ENCODE measurements around the gene GABRR1. TPM values are rescaled to one million over a fixed set of nuclear protein-coding genes. Genes with fewer than 3 reads are reported as not detected.

The GABRR1 gene
- total and polyA plus RNA-seq, 2 of the 13 experiments (the other 11 are each of a cell fraction or from before 2014, with no cell fraction given): not detected

GRCh38 chr6:89140347-89141156 lies 76.6 kb downstream of the GABRR1 start (continued):
- TF ChIP-seq ZNF142 (CRISPR knock-in tag; IDR thresholded peaks at IDR 0.05): no peak
- TF ChIP-seq, protein P1, sequence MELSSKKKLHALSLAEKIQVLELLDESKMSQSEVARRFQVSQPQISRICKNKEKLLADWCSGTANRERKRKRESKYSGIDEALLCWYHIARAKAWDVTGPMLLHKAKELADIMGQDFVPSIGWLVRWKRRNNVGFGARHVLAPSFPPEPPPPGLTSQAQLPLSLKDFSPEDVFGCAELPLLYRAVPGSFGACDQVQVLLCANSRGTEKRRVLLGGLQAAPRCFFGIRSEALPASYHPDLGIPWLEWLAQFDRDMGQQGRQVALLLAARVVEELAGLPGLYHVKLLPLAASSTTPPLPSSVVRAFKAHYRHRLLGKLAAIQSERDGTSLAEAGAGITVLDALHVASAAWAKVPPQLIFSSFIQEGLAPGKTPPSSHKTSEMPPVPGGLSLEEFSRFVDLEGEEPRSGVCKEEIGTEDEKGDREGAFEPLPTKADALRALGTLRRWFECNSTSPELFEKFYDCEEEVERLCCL (CRISPR knock-in tag; IDR thresholded peaks at IDR 0.05; ENCODE audit: borderline replicate concordance): no peak
- TF ChIP-seq ZNF205 (CRISPR knock-in tag; IDR thresholded peaks at IDR 0.05): no peak
- no peak for TF ChIP-seq SMAD3 (CRISPR knock-in tag; IDR thresholded peaks at IDR 0.05)
- TF ChIP-seq ZNF841 (CRISPR knock-in tag; IDR thresholded peaks at IDR 0.05; ENCODE audit: borderline replicate concordance): no peak
- TF ChIP-seq, protein P2, sequence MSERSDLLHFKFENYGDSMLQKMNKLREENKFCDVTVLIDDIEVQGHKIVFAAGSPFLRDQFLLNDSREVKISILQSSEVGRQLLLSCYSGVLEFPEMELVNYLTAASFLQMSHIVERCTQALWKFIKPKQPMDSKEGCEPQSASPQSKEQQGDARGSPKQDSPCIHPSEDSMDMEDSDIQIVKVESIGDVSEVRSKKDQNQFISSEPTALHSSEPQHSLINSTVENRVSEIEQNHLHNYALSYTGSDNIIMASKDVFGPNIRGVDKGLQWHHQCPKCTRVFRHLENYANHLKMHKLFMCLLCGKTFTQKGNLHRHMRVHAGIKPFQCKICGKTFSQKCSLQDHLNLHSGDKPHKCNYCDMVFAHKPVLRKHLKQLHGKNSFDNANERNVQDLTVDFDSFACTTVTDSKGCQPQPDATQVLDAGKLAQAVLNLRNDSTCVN (CRISPR knock-in tag; IDR thresholded peaks at IDR 0.05; ENCODE audit: borderline replicate concordance): no peak
- 0 out of 2 replicates have a peak, but pooled peaks have one; percentile 37 for TF ChIP-seq ZNF34 (CRISPR knock-in tag; IDR thresholded peaks at IDR 0.05; ENCODE audit: borderline replicate concordance)
- TF ChIP-seq ZNF138 (CRISPR knock-in tag; IDR thresholded peaks at IDR 0.05; ENCODE audit: low read depth): no peak
- no peak for TF ChIP-seq ATF7-NPFF (CRISPR knock-in tag; IDR thresholded peaks at IDR 0.05; ENCODE audit: low read depth)
- TF ChIP-seq, protein P3, sequence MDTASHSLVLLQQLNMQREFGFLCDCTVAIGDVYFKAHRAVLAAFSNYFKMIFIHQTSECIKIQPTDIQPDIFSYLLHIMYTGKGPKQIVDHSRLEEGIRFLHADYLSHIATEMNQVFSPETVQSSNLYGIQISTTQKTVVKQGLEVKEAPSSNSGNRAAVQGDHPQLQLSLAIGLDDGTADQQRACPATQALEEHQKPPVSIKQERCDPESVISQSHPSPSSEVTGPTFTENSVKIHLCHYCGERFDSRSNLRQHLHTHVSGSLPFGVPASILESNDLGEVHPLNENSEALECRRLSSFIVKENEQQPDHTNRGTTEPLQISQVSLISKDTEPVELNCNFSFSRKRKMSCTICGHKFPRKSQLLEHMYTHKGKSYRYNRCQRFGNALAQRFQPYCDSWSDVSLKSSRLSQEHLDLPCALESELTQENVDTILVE (CRISPR knock-in tag; IDR thresholded peaks at IDR 0.05): peak; percentile 40; the same call in 1 of the 2 replicates
- TF ChIP-seq, protein P4, sequence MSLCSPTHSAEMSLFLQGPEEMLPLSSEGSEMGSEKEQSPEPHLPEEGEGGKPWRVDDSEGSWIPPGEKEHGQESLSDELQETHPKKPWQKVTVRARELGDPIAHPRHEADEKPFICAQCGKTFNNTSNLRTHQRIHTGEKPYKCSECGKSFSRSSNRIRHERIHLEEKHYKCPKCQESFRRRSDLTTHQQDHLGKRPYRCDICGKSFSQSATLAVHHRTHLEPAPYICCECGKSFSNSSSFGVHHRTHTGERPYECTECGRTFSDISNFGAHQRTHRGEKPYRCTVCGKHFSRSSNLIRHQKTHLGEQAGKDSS (CRISPR knock-in tag; IDR thresholded peaks at IDR 0.05; ENCODE audit: borderline replicate concordance, low read depth): no peak
- TF ChIP-seq MAFF (IDR thresholded peaks at IDR 0.05; ENCODE audit: low read depth, low read length): no peak
- 0 out of 2 replicates have a peak, but pooled peaks have one; percentile 52 for TF ChIP-seq ZBTB20 (CRISPR knock-in tag; IDR thresholded peaks at IDR 0.05; ENCODE audit: borderline replicate concordance, low read depth)
- TF ChIP-seq U2AF2 (IDR thresholded peaks at IDR 0.05; ENCODE audit: low read depth, low read length): no peak
- no peak for TF ChIP-seq ZNF17 (CRISPR knock-in tag; IDR thresholded peaks at IDR 0.05)
- peak; percentile 79; the same call in 1 of the 2 replicates for TF ChIP-seq TARDBP (CRISPR knock-in tag; IDR thresholded peaks at IDR 0.05)
- TF ChIP-seq SIX1 (CRISPR knock-in tag; IDR thresholded peaks at IDR 0.05; ENCODE audit: borderline replicate concordance): no peak; the same call in 1 of the 2 replicates
